Heart left ventricle (tissue), 16 donors: ENCODE measurements around the gene MICU1. TPM values are rescaled to one million over a fixed set of nuclear protein-coding genes. Genes with fewer than 3 reads are reported as not detected.

ENCODE experiments used
- ATAC-seq, 4 donors: fragments of 200-7000 bp; cut with Tn5 transposase; one replicate each; pipeline ENCODE4 v1.9.1; 2020 to 2022; ENCODE audit warnings: moderate library complexity in 4 of 4, mild to moderate bottlenecking in 3 of 4, moderate number of reproducible peaks in 1 of 4
- DNase-seq, 5 donors: peaks; one replicate each; pipeline ENCODE4 v3.0.0-alpha.2; 2020
- H3K27ac ChIP-seq, 12 donors: fragments of 200-600 bp; sonication (generic) in 4 of 12; one replicate each; pipeline versions ENCODE4 v1.5.0 to v1.8.0; 2016 to 2022; ENCODE audit warnings: mild to moderate bottlenecking in 2 of 12
- H3K27me3 ChIP-seq, 9 donors: fragments of 200-600 bp; sonication (generic) in 2 of 9; one replicate each; pipeline versions ENCODE4 v1.5.1 to v1.8.0; 2016 to 2022; ENCODE audit warnings: mild to moderate bottlenecking in 3 of 9
- H3K36me3 ChIP-seq, 9 donors: fragments of 200-600 bp; sonication (generic) in 2 of 9; one replicate each; pipeline versions ENCODE4 v1.5.0 to v1.8.0; 2018 to 2022; ENCODE audit warnings: mild to moderate bottlenecking in 2 of 9
- H3K4me1 ChIP-seq, 12 donors: fragments of 200-600 bp; sonication (generic) in 4 of 12; one replicate each; pipeline versions ENCODE4 v1.5.0 to v1.8.0; 2016 to 2022; ENCODE audit warnings: mild to moderate bottlenecking in 3 of 12
- H3K4me3 ChIP-seq, 12 donors: fragments of 200-600 bp; sonication (generic) in 4 of 12; one replicate each; pipeline versions ENCODE4 v1.5.0 to v1.8.0; 2017 to 2022; ENCODE audit warnings: mild to moderate bottlenecking in 9 of 12, moderate library complexity in 4 of 12
- H3K9me3 ChIP-seq, 12 donors: fragments of 200-600 bp; sonication (generic) in 4 of 12; one replicate each; pipeline versions ENCODE4 v1.5.0 to v1.8.0; 2016 to 2022; ENCODE audit warnings: mild to moderate bottlenecking in 1 of 12
- CTCF ChIP-seq, 12 donors: fragments of 200-600 bp; sonication (generic) in 4 of 12; IDR thresholded peaks; one replicate each; pipeline versions ENCODE4 v1.5.0 to v1.8.0; 2018 to 2022; ENCODE audit warnings: antibody characterized with exemption in 12 of 12, mild to moderate bottlenecking in 5 of 12
- POLR2A ChIP-seq, 2 donors: fragments of 450-650 bp; IDR thresholded peaks; one replicate each; pipeline ENCODE4 v1.6.1; 2017; ENCODE audit warnings: antibody characterized with exemption in 2 of 2, mild to moderate bottlenecking in 2 of 2, moderate library complexity in 2 of 2
- WGBS, 4 donors: extraction: QIAGEN DNeasy Blood & Tissue Kit in 2 of 4; methylation state at CpG; one replicate each; pipeline versions ENCODE4 v1.1.5 to v1.1.7; 2013 to 2018; 5-methylcytosine and 5-hydroxymethylcytosine counted together
- intact Hi-C, 10 donors: fragments of 100-400 bp; cut with DNase I; formaldehyde crosslinking; loops; one replicate each; pipeline versions ENCODE4 v1.11.1 to v1.14.2; 2022
- polyA plus RNA-seq, 2 donors: library from polyadenylated mRNA; stranded (reverse); fragments of 200-250 nt; gene quantifications; one replicate each; pipeline ENCODE4 v1.2.3, GENCODE V29; 2013
- total RNA-seq, 9 donors: library from RNA; depleted of rRNA in 2 of 9; stranded (reverse); fragments of >200 nt in 2 of 9; fragmentation: NEBNext Ultra II Directional in 3 of 9; extraction: Animal tissue kit (Norgen Biotek cat#: 25700) in 3 of 9; gene quantifications; one replicate each; pipeline versions ENCODE4 v1.1.0 to v1.2.4, GENCODE V29; 2016 to 2023
- donor health status: ischemic (EF 13 %, LVEDD 7.1; RV severe dilation, severe dysfunction).
- donor health status: healthy with polysubstance abuse.
- donor health status: DM: no; HTN: yes; CAD: no.
- donor health status: DM: no; HTN: no; CAD: no.
- donor health status: ischemic (EF 25% LVEDD 6.9; RV normal size, moderate dysfunction).
- donor health status: ischemic (EF 25% LVEDD 5.7; RV mildly dilated, moderate dysfunction).
- donor health status: healthy.
- donor health status: DM: yes; HTN: yes; CAD: no.
- donor health status: ischemic (EF 35%, LVEDD 5.7; RV mildly dilated, moderate dysfunction).
- donor health status: nonischemic (EF 11% LVEDD 7.7; RV severe dilation, severe dysfunction).
- donor health status: DM: yes; HTN: yes; CAD: no.
- donor health status: PGD.
- donor health status: ischemic (EF 29% LVEDD 5.4; RV normal size, mild dysfunction).
- donor health status: nonischemic (EF 23%, LVEDD 6.1; RV moderate dilation, normal function).

Gene MICU1
- total and polyA plus RNA-seq, 11 donors: 33.3 to 54.2 (median 43.1) TPM

GRCh38 chr10:72424561-72424960, 201.3 kb downstream of the MICU1 start:
- peaks cover 0 to 37% (median 25%) of the 10 kb centered on the region in 9 donors for H3K36me3 ChIP-seq
- H3K27me3 ChIP-seq: no peaks in the 10 kb centered on the region
- WGBS, 4 donors: 90 to 100% (median 97%) methylated on average over 1 of the region's 1 CpG
- H3K4me3 ChIP-seq: no peak overlapping the region
- no peak for ATAC-seq
- no peak for DNase-seq
- peaks cover 0 to 28% (median 2%) of the 10 kb centered on the region in 12 donors for H3K4me1 ChIP-seq
- peaks cover 0 to 5% (median 0%) of the 10 kb centered on the region in 12 donors for H3K9me3 ChIP-seq
- TF ChIP-seq POLR2A (IDR thresholded peaks at IDR 0.05) (no peak), CTCF (IDR thresholded peaks at IDR 0.05) (no peak)
- H3K27ac ChIP-seq: no peak overlapping the region
- intact Hi-C loops: no loop called here

GRCh38 chr10:72423426-72423825, 202.5 kb downstream of the MICU1 start:
- H3K27ac ChIP-seq: no peak overlapping the region
- no peak for TF ChIP-seq CTCF (IDR thresholded peaks at IDR 0.05)
- no peak for TF ChIP-seq POLR2A (IDR thresholded peaks at IDR 0.05)

GRCh38 chr10:72421885-72422540, 203.9 kb downstream of the MICU1 start:
- no peak overlapping the region for H3K4me3 ChIP-seq
- H3K4me1 ChIP-seq: peaks cover 0 to 24% (median 0%) of the 10 kb centered on the region in 12 donors
- no peak for TF ChIP-seq POLR2A (IDR thresholded peaks at IDR 0.05)
- TF ChIP-seq CTCF (IDR thresholded peaks at IDR 0.05): no peak
- ATAC-seq (no peak), DNase-seq (no peak)
- 98 to 100% (median 100%) methylated on average over 1 of the region's 1 CpG for WGBS, 4 donors
- H3K27ac ChIP-seq: no peak overlapping the region
- peaks cover 0 to 39% (median 25%) of the 10 kb centered on the region in 9 donors for H3K36me3 ChIP-seq
- H3K27me3 ChIP-seq: no peaks in the 10 kb centered on the region
- intact Hi-C loops: no loop called here
- peaks cover 0 to 5% (median 0%) of the 10 kb centered on the region in 12 donors for H3K9me3 ChIP-seq

More at GRCh38 chr10:72423426-72423825, 202.5 kb downstream of the MICU1 start:
- H3K36me3 ChIP-seq: peaks cover 0 to 39% (median 25%) of the 10 kb centered on the region in 9 donors
- 93 to 99% (median 97%) methylated on average over 3 of the region's 3 CpGs for WGBS, 4 donors
- peaks cover 0 to 28% (median 2%) of the 10 kb centered on the region in 12 donors for H3K4me1 ChIP-seq
- no peaks in the 10 kb centered on the region for H3K27me3 ChIP-seq
- peaks cover 0 to 5% (median 0%) of the 10 kb centered on the region in 12 donors for H3K9me3 ChIP-seq
- H3K4me3 ChIP-seq: no peak overlapping the region
- DNase-seq: no peak
- ATAC-seq: no peak
- intact Hi-C loops: no loop called here

- intact Hi-C loops: no loop called here
- TF ChIP-seq POLR2A (IDR thresholded peaks at IDR 0.05): no peak
- TF ChIP-seq CTCF (IDR thresholded peaks at IDR 0.05): no peak
- peaks cover 0 to 9% (median 0%) of the 10 kb centered on the region in 12 donors for H3K9me3 ChIP-seq
- H3K4me3 ChIP-seq: no peak overlapping the region
- H3K27ac ChIP-seq: no peak overlapping the region
- ATAC-seq: no peak
- H3K4me1 ChIP-seq: no peaks in the 10 kb centered on the region
- no peak for DNase-seq
- H3K36me3 ChIP-seq: peaks cover 0 to 39% (median 25%) of the 10 kb centered on the region in 9 donors
- WGBS, 4 donors: 93 to 99% (median 97%) methylated on average over 2 of the region's 2 CpGs
- no peaks in the 10 kb centered on the region for H3K27me3 ChIP-seq
These were observed 206.6 kb downstream of the MICU1 start for GRCh38 chr10:72419241-72419640.
